Ishikawa (cell line): ENCODE data around the gene LRP5.

Experiments
- CREB1 ChIP-seq: IDR thresholded peaks from 2 replicates; pipeline ENCODE4 v1.6.1; 2012; ENCODE audit warnings: low read depth
- EGR1 ChIP-seq: IDR thresholded peaks from 2 replicates; pipeline ENCODE4 v1.6.1; 2012
- EP300 ChIP-seq: IDR thresholded peaks from 2 replicates; pipeline ENCODE4 v1.6.1; 2012; ENCODE audit warnings: borderline replicate concordance
- FOXM1 ChIP-seq: IDR thresholded peaks from 2 replicates; pipeline ENCODE4 v1.6.1; 2012; ENCODE audit warnings: low read depth, borderline replicate concordance
- TAF1 ChIP-seq: IDR thresholded peaks from 2 replicates; pipeline ENCODE4 v1.6.1; 2012; ENCODE audit warnings: low read depth, mild to moderate bottlenecking
- TCF12 ChIP-seq: IDR thresholded peaks from 2 replicates; pipeline ENCODE4 v1.6.1; 2012; ENCODE audit warnings: low read depth
- TEAD4 ChIP-seq: IDR thresholded peaks from 2 replicates; pipeline ENCODE4 v1.6.1; 2012
- TF ChIP-seq, protein P1 (sequence below): IDR thresholded peaks from 2 replicates; pipeline ENCODE4 v1.6.1; 2012; ENCODE audit warnings: low read depth, mild to moderate bottlenecking
- TF ChIP-seq, protein P2 (sequence below): IDR thresholded peaks from 2 replicates; pipeline ENCODE4 v1.6.1; 2012

DNA sequence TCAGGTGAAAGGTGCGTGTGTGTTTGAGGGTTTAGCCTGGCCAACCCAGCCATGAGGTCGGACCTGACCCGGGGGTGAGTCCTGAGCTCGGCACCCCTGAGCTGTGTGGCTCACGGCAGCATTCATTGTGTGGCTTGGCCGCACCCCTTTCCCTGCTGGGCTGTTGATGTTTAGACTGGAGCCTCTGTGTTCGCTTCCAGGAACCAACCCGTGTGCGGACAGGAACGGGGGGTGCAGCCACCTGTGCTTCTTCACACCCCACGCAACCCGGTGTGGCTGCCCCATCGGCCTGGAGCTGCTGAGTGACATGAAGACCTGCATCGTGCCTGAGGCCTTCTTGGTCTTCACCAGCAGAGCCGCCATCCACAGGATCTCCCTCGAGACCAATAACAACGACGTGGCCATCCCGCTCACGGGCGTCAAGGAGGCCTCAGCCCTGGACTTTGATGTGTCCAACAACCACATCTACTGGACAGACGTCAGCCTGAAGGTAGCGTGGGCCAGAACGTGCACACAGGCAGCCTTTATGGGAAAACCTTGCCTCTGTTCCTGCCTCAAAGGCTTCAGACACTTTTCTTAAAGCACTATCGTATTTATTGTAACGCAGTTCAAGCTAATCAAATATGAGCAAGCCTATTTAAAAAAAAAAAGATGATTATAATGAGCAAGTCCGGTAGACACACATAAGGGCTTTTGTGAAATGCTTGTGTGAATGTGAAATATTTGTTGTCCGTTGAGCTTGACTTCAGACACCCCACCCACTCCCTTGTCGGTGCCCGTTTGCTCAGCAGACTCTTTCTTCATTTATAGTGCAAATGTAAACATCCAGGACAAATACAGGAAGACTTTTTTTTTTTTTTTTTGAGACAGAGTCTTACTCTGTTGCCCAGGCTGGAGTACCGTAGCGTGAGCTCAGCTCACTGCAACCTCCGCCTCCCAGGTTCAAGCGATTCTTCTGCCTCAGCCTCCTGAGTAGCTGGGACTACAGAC, 94.2 kb downstream of the LRP5 start:
- TF ChIP-seq TEAD4 (no peak), TAF1 (no peak), CREB1 (no peak), EGR1 (no peak), FOXM1 (no peak), EP300 (no peak), TCF12 (no peak)
- TF ChIP-seq, protein P1, sequence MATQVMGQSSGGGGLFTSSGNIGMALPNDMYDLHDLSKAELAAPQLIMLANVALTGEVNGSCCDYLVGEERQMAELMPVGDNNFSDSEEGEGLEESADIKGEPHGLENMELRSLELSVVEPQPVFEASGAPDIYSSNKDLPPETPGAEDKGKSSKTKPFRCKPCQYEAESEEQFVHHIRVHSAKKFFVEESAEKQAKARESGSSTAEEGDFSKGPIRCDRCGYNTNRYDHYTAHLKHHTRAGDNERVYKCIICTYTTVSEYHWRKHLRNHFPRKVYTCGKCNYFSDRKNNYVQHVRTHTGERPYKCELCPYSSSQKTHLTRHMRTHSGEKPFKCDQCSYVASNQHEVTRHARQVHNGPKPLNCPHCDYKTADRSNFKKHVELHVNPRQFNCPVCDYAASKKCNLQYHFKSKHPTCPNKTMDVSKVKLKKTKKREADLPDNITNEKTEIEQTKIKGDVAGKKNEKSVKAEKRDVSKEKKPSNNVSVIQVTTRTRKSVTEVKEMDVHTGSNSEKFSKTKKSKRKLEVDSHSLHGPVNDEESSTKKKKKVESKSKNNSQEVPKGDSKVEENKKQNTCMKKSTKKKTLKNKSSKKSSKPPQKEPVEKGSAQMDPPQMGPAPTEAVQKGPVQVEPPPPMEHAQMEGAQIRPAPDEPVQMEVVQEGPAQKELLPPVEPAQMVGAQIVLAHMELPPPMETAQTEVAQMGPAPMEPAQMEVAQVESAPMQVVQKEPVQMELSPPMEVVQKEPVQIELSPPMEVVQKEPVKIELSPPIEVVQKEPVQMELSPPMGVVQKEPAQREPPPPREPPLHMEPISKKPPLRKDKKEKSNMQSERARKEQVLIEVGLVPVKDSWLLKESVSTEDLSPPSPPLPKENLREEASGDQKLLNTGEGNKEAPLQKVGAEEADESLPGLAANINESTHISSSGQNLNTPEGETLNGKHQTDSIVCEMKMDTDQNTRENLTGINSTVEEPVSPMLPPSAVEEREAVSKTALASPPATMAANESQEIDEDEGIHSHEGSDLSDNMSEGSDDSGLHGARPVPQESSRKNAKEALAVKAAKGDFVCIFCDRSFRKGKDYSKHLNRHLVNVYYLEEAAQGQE = no peak
- TF ChIP-seq, protein P2, sequence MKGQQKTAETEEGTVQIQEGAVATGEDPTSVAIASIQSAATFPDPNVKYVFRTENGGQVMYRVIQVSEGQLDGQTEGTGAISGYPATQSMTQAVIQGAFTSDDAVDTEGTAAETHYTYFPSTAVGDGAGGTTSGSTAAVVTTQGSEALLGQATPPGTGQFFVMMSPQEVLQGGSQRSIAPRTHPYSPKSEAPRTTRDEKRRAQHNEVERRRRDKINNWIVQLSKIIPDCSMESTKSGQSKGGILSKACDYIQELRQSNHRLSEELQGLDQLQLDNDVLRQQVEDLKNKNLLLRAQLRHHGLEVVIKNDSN = no peak
